Chondrocyte (in vitro differentiated cells): ENCODE measurements around the gene LMF1. TPM values are rescaled to one million over a fixed set of nuclear protein-coding genes. Genes with fewer than 3 reads are reported as not detected.

ENCODE experiments used
- DNase-seq: peaks from one replicate; pipeline ENCODE4 v3.0.0; 2021; ENCODE audit warnings: mixed read lengths, low spot score
- H3K27ac Mint-ChIP-seq: one replicate; pipeline ENCODE4 v1.8.0; 2021; ENCODE audit warnings: mild to moderate bottlenecking, moderate library complexity, mixed read lengths; ENCODE audit not compliant: unreplicated experiment
- H3K27me3 Mint-ChIP-seq: 2 replicates; pipeline ENCODE4 v1.8.0; 2021; ENCODE audit warnings: low read depth, mixed read lengths
- H3K36me3 Mint-ChIP-seq: 2 replicates; pipeline ENCODE4 v1.8.0; 2021; ENCODE audit warnings: low read depth, mixed read lengths
- H3K4me1 Mint-ChIP-seq: 2 replicates; pipeline ENCODE4 v1.8.0; 2021; ENCODE audit warnings: low read depth, mild to moderate bottlenecking, mixed read lengths
- H3K4me3 Mint-ChIP-seq: one replicate; pipeline ENCODE4 v1.8.0; 2021; ENCODE audit warnings: mild to moderate bottlenecking, moderate library complexity, mixed read lengths; ENCODE audit not compliant: unreplicated experiment
- H3K9me3 Mint-ChIP-seq: 2 replicates; pipeline ENCODE4 v1.8.0; 2021; ENCODE audit warnings: low read depth, mixed read lengths
- CTCF ChIP-seq: fragments of 200-600 bp; sonication (generic); IDR thresholded peaks from 2 replicates; pipeline ENCODE4 v1.5.0; 2021; ENCODE audit warnings: antibody characterized with exemption, mild to moderate bottlenecking, moderate library complexity
- total RNA-seq: library from RNA; stranded (reverse); gene quantifications from 3 replicates; pipeline ENCODE4 v1.2.1, GENCODE V29; 2021

LMF1 gene
- total RNA-seq, 1 donor from 2014 or later, result 21.6 TPM

- no peaks in the 10 kb centered on the region for H3K36me3 Mint-ChIP-seq
- TF ChIP-seq CTCF, result no peak
- peaks cover 34% of the 10 kb centered on the region for H3K27me3 Mint-ChIP-seq
- H3K9me3 Mint-ChIP-seq, result no peaks in the 10 kb centered on the region
- H3K27ac Mint-ChIP-seq, result no peak overlapping the region
- H3K4me3 Mint-ChIP-seq, result no peak overlapping the region
- no peak for DNase-seq
- H3K4me1 Mint-ChIP-seq, result peaks cover 9% of the 10 kb centered on the region
Observed at GRCh38 chr16:1007284-1007850, 36.6 kb upstream of the LMF1 start.

- H3K4me3 Mint-ChIP-seq, result no peak overlapping the region
- peaks cover 10% of the 10 kb centered on the region for H3K4me1 Mint-ChIP-seq
- no peaks in the 10 kb centered on the region for H3K36me3 Mint-ChIP-seq
- H3K27me3 Mint-ChIP-seq, result peaks cover 30% of the 10 kb centered on the region
- DNase-seq, result no peak
- TF ChIP-seq CTCF, result no peak
- H3K27ac Mint-ChIP-seq, result no peak overlapping the region
- H3K9me3 Mint-ChIP-seq, result no peaks in the 10 kb centered on the region
Observed at GRCh38 chr16:1006781-1007180, 36.0 kb upstream of the LMF1 start.

GRCh38 chr16:1005286-1005685 is 34.5 kb upstream of the LMF1 start:
- no peak for TF ChIP-seq CTCF
- H3K4me3 Mint-ChIP-seq, result no peak overlapping the region
- no peak for DNase-seq
- peaks cover 10% of the 10 kb centered on the region for H3K4me1 Mint-ChIP-seq
- H3K36me3 Mint-ChIP-seq, result peaks cover 2% of the 10 kb centered on the region
- H3K27ac Mint-ChIP-seq, result no peak overlapping the region
- peaks cover 3% of the 10 kb centered on the region for H3K9me3 Mint-ChIP-seq
- H3K27me3 Mint-ChIP-seq, result peaks cover 22% of the 10 kb centered on the region

- Mint-ChIP-seq H3K27ac (no peak overlapping the region), H3K4me3 (no peak overlapping the region), H3K9me3 (peaks cover 3% of the 10 kb centered on the region), H3K4me1 (peaks cover 10% of the 10 kb centered on the region), H3K36me3 (peaks cover 2% of the 10 kb centered on the region), H3K27me3 (peaks cover 17% of the 10 kb centered on the region)
- DNase-seq, result no peak
- no peak for TF ChIP-seq CTCF
Observed at GRCh38 chr16:1003391-1004347, 32.9 kb upstream of the LMF1 start.

GRCh38 chr16:1002399-1003166 is 31.8 kb upstream of the LMF1 start:
- H3K4me1 Mint-ChIP-seq, result peaks cover 14% of the 10 kb centered on the region

More at GRCh38 chr16:1002399-1003166, 31.8 kb upstream of the LMF1 start:
- peak overlapping the region; percentile 1 for H3K4me3 Mint-ChIP-seq
- peaks cover 2% of the 10 kb centered on the region for H3K36me3 Mint-ChIP-seq
- no peak for TF ChIP-seq CTCF
- peaks cover 3% of the 10 kb centered on the region for H3K9me3 Mint-ChIP-seq
- H3K27me3 Mint-ChIP-seq, result peaks cover 12% of the 10 kb centered on the region
- H3K27ac Mint-ChIP-seq, result no peak overlapping the region
- no peak for DNase-seq
